OCI-LY3 (cell line): ENCODE data around the gene MINK1.

Source experiments
- H2AFZ ChIP-seq: fragments of 200-600, 300-600 bp; shearing (Covaris generic); 2 replicates; pipeline ENCODE4 v1.6.0; 2014; ENCODE audit warnings: antibody characterized with exemption, low read depth, low read length
- H3K27ac ChIP-seq: fragments of 200-600, 300-600 bp; sonication (generic); 2 replicates; pipeline ENCODE4 v1.5.1; 2014; ENCODE audit warnings: mild to moderate bottlenecking, low read length, moderate library complexity, mixed read lengths
- H3K27me3 ChIP-seq: fragments of 200-600, 300-600 bp; sonication (generic); 2 replicates; pipeline ENCODE4 v1.6.1; 2014; ENCODE audit warnings: low read depth, low read length, mixed read lengths
- H3K36me3 ChIP-seq: fragments of 200-600, 300-600 bp; sonication (generic); replicated peaks from 2 replicates; pipeline ENCODE3; 2014; ENCODE audit warnings: low read depth, low read length, mixed read lengths
- H3K4me1 ChIP-seq: fragments of 300-600, 200-600 bp; sonication (generic); 2 replicates; pipeline ENCODE4 v1.6.1; 2014; ENCODE audit warnings: low read length, mixed read lengths
- H3K4me2 ChIP-seq: fragments of 200-600, 300-600 bp; sonication (generic); 2 replicates; pipeline ENCODE4 v1.6.1; 2014; ENCODE audit warnings: low read length, mixed read lengths
- H3K4me3 ChIP-seq: fragments of 300-600, 200-600 bp; sonication (generic); 2 replicates; pipeline ENCODE4 v1.5.1; 2014; ENCODE audit warnings: antibody characterized with exemption, mild to moderate bottlenecking, low read length, moderate library complexity
- H3K79me2 ChIP-seq: fragments of 300-600, 200-600 bp; shearing (Covaris generic); 2 replicates; pipeline ENCODE4 v1.6.1; 2014; ENCODE audit warnings: mild to moderate bottlenecking, low read length, mixed read lengths
- H3K9ac ChIP-seq: fragments of 300-600, 200-600 bp; shearing (Covaris generic); 2 replicates; pipeline ENCODE4 v1.6.0; 2014; ENCODE audit warnings: mild to moderate bottlenecking, low read length, moderate library complexity
- H3K9me3 ChIP-seq: fragments of 200-600, 300-600 bp; shearing (Covaris generic); 2 replicates; pipeline ENCODE4 v1.6.1; 2014; ENCODE audit warnings: low read length, mixed read lengths; ENCODE audit not compliant: insufficient read depth
- H4K20me1 ChIP-seq: fragments of 200-600, 300-600 bp; sonication (generic); 2 replicates; pipeline ENCODE4 v1.6.1; 2016; ENCODE audit warnings: low read length, mixed read lengths; ENCODE audit not compliant: insufficient read depth
- CTCF ChIP-seq: fragments of 200-600, 300-600 bp; sonication (generic); IDR thresholded peaks from 2 replicates; pipeline ENCODE4 v1.5.1; 2014; ENCODE audit warnings: antibody characterized with exemption, low read length, low read depth
- EZH2phosphoT487 ChIP-seq: fragments of 200-600 bp; shearing (Covaris generic); IDR thresholded peaks from 2 replicates; pipeline ENCODE4 v1.6.1; 2018; ENCODE audit warnings: antibody characterized with exemption, mixed run types, low read depth

MINK1 gene

GRCh38 chr17:4939796-4940554 is 106.8 kb downstream of the MINK1 start, which contains the start of the genes RNF167 and SLC25A11:
RNF167 (plus strand) TSS chr17:4940268; CDS start chr17:4940910, 642 bp downstream.
SLC25A11 (minus strand) TSS chr17:4940046; CDS start chr17:4939910, 136 bp downstream.
- TF ChIP-seq EZH2phosphoT487, result no peak
- TF ChIP-seq CTCF, result no peak
- Histone ChIP-seq H3K27ac (peak within 1 kb of the TSS; percentile 90), H3K4me2 (peak within 1 kb of the TSS; percentile 99), H3K4me3 (peak within 1 kb of the TSS; percentile 98), H2AFZ (peak within 1 kb of the TSS; percentile 18; the same call in 1 of the 2 replicates), H3K9me3 (no peaks in the 10 kb centered on the region), H3K27me3 (no peaks in the 10 kb centered on the region), H3K9ac (peak within 1 kb of the TSS; percentile 97), H3K4me1 (peaks cover 28% of the 10 kb centered on the region), H3K79me2 (peaks cover 63% of the 10 kb centered on the region), H3K36me3 (peaks cover 37% of the 10 kb centered on the region), H4K20me1 (peaks cover 12% of the 10 kb centered on the region)

- H4K20me1 ChIP-seq, result peaks cover 19% of the 10 kb centered on the region
- H2AFZ ChIP-seq, result peak overlapping the region; percentile 18; the same call in 1 of the 2 replicates
- H3K9ac ChIP-seq, result peak overlapping the region; percentile 97
- peak overlapping the region; percentile 98 for H3K4me3 ChIP-seq
- no peaks in the 10 kb centered on the region for H3K9me3 ChIP-seq
- peak overlapping the region; percentile 90 for H3K27ac ChIP-seq
- TF ChIP-seq CTCF (no peak), EZH2phosphoT487 (no peak)
- H3K4me2 ChIP-seq, result peak overlapping the region; percentile 96
- H3K79me2 ChIP-seq, result peaks cover 71% of the 10 kb centered on the region
- H3K36me3 ChIP-seq, result peaks cover 43% of the 10 kb centered on the region
- no peaks in the 10 kb centered on the region for H3K27me3 ChIP-seq
- H3K4me1 ChIP-seq, result peaks cover 35% of the 10 kb centered on the region
These were observed 107.6 kb downstream of the MINK1 start for GRCh38 chr17:4940555-4941318.

- Histone ChIP-seq H3K9me3 (no peaks in the 10 kb centered on the region), H3K79me2 (peaks cover 76% of the 10 kb centered on the region), H4K20me1 (peaks cover 23% of the 10 kb centered on the region), H2AFZ (no peak overlapping the region), H3K4me3 (peak overlapping the region; percentile 98), H3K4me2 (peak overlapping the region; percentile 96), H3K27me3 (no peaks in the 10 kb centered on the region), H3K27ac (peak overlapping the region; percentile 90), H3K36me3 (peaks cover 48% of the 10 kb centered on the region), H3K9ac (peak overlapping the region; percentile 97), H3K4me1 (peaks cover 41% of the 10 kb centered on the region)
- no peak for TF ChIP-seq EZH2phosphoT487
- TF ChIP-seq CTCF, result no peak
These were observed 108.1 kb downstream of the MINK1 start for GRCh38 chr17:4941319-4941610.
